SK-N-MC (cell line): Measurements from ENCODE around the gene FABP6.

Experiments
- EZH2 ChIP-seq: fragments of 200-600 bp; sonication (generic); IDR thresholded peaks from one replicate; pipeline ENCODE4 v1.6.1; 2017; ENCODE audit warnings: antibody characterized with exemption
- FOXP2 ChIP-seq: optimal IDR thresholded peaks from 2 replicates; pipeline ENCODE3; 2011; ENCODE audit warnings: mild to moderate bottlenecking, moderate library complexity; ENCODE audit not compliant: insufficient read depth; ENCODE audit errors: extremely low read length, control extremely low read depth
- POLR2AphosphoS5 ChIP-seq: IDR thresholded peaks from 2 replicates; pipeline ENCODE4 v1.6.1; 2012; ENCODE audit warnings: mild to moderate bottlenecking, low read depth, low read length, borderline replicate concordance

GRCh38 chr5:160242145-160242544 is 12.8 kb downstream of the FABP6 start:
- TF ChIP-seq POLR2AphosphoS5 (no peak), EZH2 (no peak), FOXP2 (no peak)
